H1 (cell line): ENCODE measurements around the gene SP1. TPM values are rescaled to one million over a fixed set of nuclear protein-coding genes. Genes with fewer than 3 reads are reported as not detected.

Source experiments
- CTCF ChIA-PET: fragments of 300-600 bp; sonication (Branson Sonifier 250); formaldehyde crosslinking; loops from one replicate; lab custom pipeline; 2021; ENCODE audit not compliant: partially characterized antibody; lab: Charles Lee
- POLR2A ChIA-PET: fragments of 300-600 bp; sonication (Branson Sonifier 250); formaldehyde crosslinking; loops from one replicate; lab custom pipeline; 2021; ENCODE audit warnings: inconsistent platforms; ENCODE audit not compliant: partially characterized antibody; lab: Charles Lee
- DNase-seq, 2 experiments: peaks; one replicate each; pipeline versions ENCODE4 v3.0.0 to v3.0.0-alpha.2; 2010 to 2022; ENCODE audit warnings: low spot score in 2 of 2, low read depth in 1 of 2, mixed read lengths in 1 of 2
- FAIRE-seq: peaks from 2 replicates; lab custom pipeline; 2011; peaks lifted over from hg19 to GRCh38; lab: Jason Lieb, UNC
- H2AFZ ChIP-seq: 2 replicates; pipeline ENCODE4 v1.8.1; 2012; ENCODE audit warnings: low read length, inconsistent platforms
- H2AK5ac ChIP-seq: 2 replicates; pipeline ENCODE4 v1.6.1; 2013; ENCODE audit warnings: low read depth, low read length
- H2BK120ac ChIP-seq: replicated peaks from 2 replicates; pipeline ENCODE3; 2013; ENCODE audit warnings: low read depth, low read length, inconsistent platforms
- H2BK12ac ChIP-seq: 2 replicates; pipeline ENCODE4 v1.6.1; 2013; ENCODE audit warnings: low read depth, low read length
- H2BK15ac ChIP-seq: 2 replicates; pipeline ENCODE4 v1.6.1; 2013; ENCODE audit warnings: low read length
- H2BK20ac ChIP-seq: 2 replicates; pipeline ENCODE4 v1.6.1; 2013; ENCODE audit warnings: low read length
- H2BK5ac ChIP-seq: 2 replicates; pipeline ENCODE4 v1.6.1; 2013; ENCODE audit warnings: low read depth, low read length
- H3K14ac ChIP-seq: 2 replicates; pipeline ENCODE4 v1.6.1; 2013; ENCODE audit warnings: inconsistent platforms; ENCODE audit not compliant: insufficient read length
- H3K18ac ChIP-seq: 2 replicates; pipeline ENCODE4 v1.6.1; 2013; ENCODE audit warnings: low read length; ENCODE audit errors: extremely low read depth
- H3K23ac ChIP-seq: 2 replicates; pipeline ENCODE4 v1.6.1; 2013; ENCODE audit warnings: inconsistent platforms; ENCODE audit not compliant: insufficient read length
- H3K23me2 ChIP-seq: 2 replicates; pipeline ENCODE4 v1.6.1; 2013; ENCODE audit warnings: low read depth, low read length
- H3K27ac ChIP-seq: 2 replicates; pipeline ENCODE4 v1.6.1; 2011; ENCODE audit warnings: low read depth, low read length, inconsistent platforms
- H3K27me3 ChIP-seq, 4 experiments: replicated peaks in 1 of 4; 1 replicate in 1 of 4; 2 replicates in 3 of 4; pipeline versions ENCODE4 v1.6.1 to v1.8.1; 2011 to 2013; ENCODE audit warnings: low read length in 3 of 4, mild to moderate bottlenecking in 3 of 4, inconsistent platforms in 2 of 4, mixed read lengths in 2 of 4, moderate library complexity in 1 of 4; ENCODE audit not compliant: control insufficient read depth in 3 of 4, insufficient read depth in 3 of 4; ENCODE audit errors: extremely low read depth in 1 of 4
- H3K36me3 ChIP-seq, 4 experiments: 2 replicates each; pipeline versions ENCODE4 v1.6.1 to v1.8.1; 2011 to 2013; ENCODE audit warnings: mild to moderate bottlenecking in 4 of 4, low read length in 3 of 4, moderate library complexity in 2 of 4, control low read depth in 1 of 4, inconsistent platforms in 1 of 4; ENCODE audit not compliant: insufficient read depth in 4 of 4, control insufficient read depth in 2 of 4
- H3K4ac ChIP-seq: replicated peaks from 2 replicates; pipeline ENCODE3; 2013; ENCODE audit warnings: low read length, low read depth, mixed read lengths, inconsistent platforms; ENCODE audit not compliant: insufficient read length
- H3K4me1 ChIP-seq, 4 experiments: replicated peaks in 1 of 4; 1 replicate in 1 of 4; 2 replicates in 3 of 4; pipeline versions ENCODE4 v1.6.1 to v1.8.1; 2011 to 2013; ENCODE audit warnings: low read length in 3 of 4, inconsistent platforms in 2 of 4, mixed read lengths in 1 of 4; ENCODE audit not compliant: insufficient read depth in 4 of 4, control insufficient read depth in 3 of 4
- H3K4me2 ChIP-seq, 2 experiments: 2 replicates each; pipeline versions ENCODE4 v1.6.1 to v1.8.1; 2011 to 2013; ENCODE audit warnings: low read depth in 2 of 2, low read length in 2 of 2, control low read depth in 1 of 2, inconsistent platforms in 1 of 2, mild to moderate bottlenecking in 1 of 2; ENCODE audit not compliant: insufficient read depth in 1 of 2
- H3K4me3 ChIP-seq, 4 experiments: fragments of 200-600, 300-600 bp in 1 of 4; sonication (generic), shearing (Covaris generic), sonication (Bioruptor Twin) in 1 of 4; 2 replicates each; pipeline versions ENCODE4 v1.5.1 to v1.8.1; 2011 to 2016; ENCODE audit warnings: low read length in 4 of 4, low read depth in 3 of 4, control low read depth in 2 of 4, inconsistent platforms in 2 of 4, mild to moderate bottlenecking in 2 of 4, mixed read lengths in 1 of 4, moderate library complexity in 1 of 4; ENCODE audit not compliant: insufficient read depth in 2 of 4; ENCODE audit errors: extremely low read depth in 1 of 4
- H3K56ac ChIP-seq: replicated peaks from 2 replicates; pipeline ENCODE3; 2013; ENCODE audit warnings: low read depth, mild to moderate bottlenecking, mixed read lengths, low read length, inconsistent platforms; ENCODE audit not compliant: insufficient read length
- H3K79me1 ChIP-seq: 2 replicates; pipeline ENCODE4 v1.6.1; 2013; ENCODE audit warnings: low read depth, low read length, control low read depth
- H3K79me2 ChIP-seq, 2 experiments: 2 replicates each; pipeline versions ENCODE4 v1.6.1 to v1.8.1; 2012 to 2013; ENCODE audit warnings: low read length in 2 of 2, mild to moderate bottlenecking in 2 of 2, inconsistent platforms in 1 of 2; ENCODE audit not compliant: insufficient read depth in 2 of 2, control insufficient read depth in 1 of 2
- H3K9ac ChIP-seq, 4 experiments: replicated peaks in 1 of 4; 1 replicate in 1 of 4; 2 replicates in 3 of 4; pipeline versions ENCODE4 v1.6.1 to v1.8.1; 2011 to 2013; ENCODE audit warnings: low read depth in 3 of 4, low read length in 3 of 4, control low read depth in 2 of 4, mild to moderate bottlenecking in 2 of 4, moderate library complexity in 2 of 4, inconsistent platforms in 1 of 4; ENCODE audit errors: extremely low read depth in 1 of 4
- H3K9me3 ChIP-seq, 2 experiments: 2 replicates each; pipeline versions ENCODE4 v1.6.1 to v1.8.1; 2012 to 2013; ENCODE audit warnings: mild to moderate bottlenecking in 2 of 2, moderate library complexity in 2 of 2, control low read depth in 1 of 2, inconsistent platforms in 1 of 2, low read depth in 1 of 2, low read length in 1 of 2, mixed read lengths in 1 of 2; ENCODE audit not compliant: insufficient read depth in 2 of 2
- H4K20me1 ChIP-seq, 2 experiments: replicated peaks in 1 of 2; 2 replicates each; pipeline versions ENCODE3 to v1.8.1; 2011 to 2013; ENCODE audit warnings: inconsistent platforms in 2 of 2, low read length in 2 of 2, mild to moderate bottlenecking in 1 of 2; ENCODE audit not compliant: insufficient read depth in 2 of 2, control insufficient read depth in 1 of 2
- H4K5ac ChIP-seq: 2 replicates; pipeline ENCODE4 v1.6.1; 2013; ENCODE audit warnings: low read length, low read depth, mixed read lengths, inconsistent platforms; ENCODE audit not compliant: insufficient read length
- H4K8ac ChIP-seq: 2 replicates; pipeline ENCODE4 v1.8.0; 2013; ENCODE audit warnings: mild to moderate bottlenecking, moderate library complexity, low read length, inconsistent platforms; ENCODE audit not compliant: insufficient read depth; ENCODE audit errors: extremely low read depth
- H4K91ac ChIP-seq: replicated peaks from 2 replicates; pipeline ENCODE3; 2013; ENCODE audit warnings: low read length, mixed read lengths, inconsistent platforms; ENCODE audit not compliant: insufficient read length
- POLR2A ChIP-seq, 2 experiments: IDR thresholded peaks; 1 replicate in 1 of 2; 2 replicates in 1 of 2; pipeline ENCODE4 v1.6.1; 2011; ENCODE audit warnings: low read depth in 2 of 2, low read length in 2 of 2, mild to moderate bottlenecking in 2 of 2; ENCODE audit errors: control extremely low read depth in 1 of 2
- POLR2AphosphoS5 ChIP-seq: IDR thresholded peaks from 2 replicates; pipeline ENCODE4 v1.6.1; 2011; ENCODE audit warnings: low read depth, low read length
- SP1 ChIP-seq: IDR thresholded peaks from 2 replicates; pipeline ENCODE4 v1.6.1; 2011; ENCODE audit warnings: low read depth, low read length
- WGBS, 2 experiments: shearing (Covaris generic) in 1 of 2; methylation state at CpG; one replicate each; pipeline versions ENCODE4 v1.1.6 to v1.1.7; 2013 to 2015; ENCODE audit warnings: low lambda C conversion rate in 2 of 2, mixed read lengths in 2 of 2, inconsistent platforms in 1 of 2, low coverage in 1 of 2, missing lambda C conversion rate in 1 of 2; ENCODE audit not compliant: insufficient replicate concordance in 2 of 2, insufficient coverage in 1 of 2, insufficient read length in 1 of 2; ENCODE audit errors: extremely low coverage in 1 of 2, missing lambda C conversion rate in 1 of 2; 5-methylcytosine and 5-hydroxymethylcytosine counted together
- polyA plus RNA-seq, 7 experiments: library from polyadenylated mRNA; depleted of rRNA in 3 of 7; stranded (reverse) in 5 of 7; unstranded in 2 of 7; fragments of >200 nt in 5 of 7; fragments of 200-250 nt in 2 of 7; gene quantifications; 1 replicate in 5 of 7; 2 replicates in 1 of 7; 4 replicates in 1 of 7; pipeline versions ENCODE4 v1.2.1 to v1.2.3, GENCODE V29; 2011 to 2013; ENCODE audit warnings: missing spikeins in 2 of 7, mixed read lengths in 2 of 7
- total RNA-seq: library from RNA; stranded (reverse); fragmentation: NEBNext Ultra II Directional; extraction: Animal tissue kit (Norgen Biotek cat#: 25700); gene quantifications from 2 replicates; pipeline ENCODE4 v1.2.1, GENCODE V29; 2021

SP1 gene
- total and polyA plus RNA-seq, 2 of the 8 experiments (the other 6 are each of a cell fraction or from before 2014, with no cell fraction given): 50.7 to 75.2 TPM

- Histone ChIP-seq H4K91ac (no peak overlapping the region), H3K18ac (no peak overlapping the region), H3K9me3 (no peaks in the 10 kb centered on the region), H3K27ac (no peak overlapping the region), H3K4me3 (peak overlapping the region in 2 of 4 experiments; percentile 3 to 99; a peak in 3 of 8 replicates), H4K20me1 (peaks cover 32% of the 10 kb centered on the region in 2 experiments), H3K27me3 (no peaks in the 10 kb centered on the region), H4K5ac (no peak overlapping the region), H3K4me1 (peaks cover 0 to 8% (median 2%) of the 10 kb centered on the region in 4 experiments; a peak in 3 of 7 replicates), H2AK5ac (no peak overlapping the region), H2BK20ac (no peak overlapping the region), H3K79me1 (peaks cover 7% of the 10 kb centered on the region; the same call in 1 of the 2 replicates), H3K23me2 (peaks cover 7% of the 10 kb centered on the region), H2BK120ac (no peak overlapping the region), H3K79me2 (peaks cover 29 to 71% of the 10 kb centered on the region in 2 experiments), H3K9ac (peak overlapping the region in 2 of 4 experiments; percentile 10 to 29; a peak in 2 of 7 replicates), H3K14ac (no peak overlapping the region), H3K4ac (no peak overlapping the region)
- no peak for FAIRE-seq
- DNase-seq: no peak
- 94% methylated on average over 3 of the region's 3 CpGs; no CpG with 5 or more reads in 1 of the 2 experiments for WGBS, 2 experiments
- CTCF ChIA-PET: interaction anchor here (0.8 to 4.0 kb wide), 6 partner anchors 10 to 103 kb away, joined by 3 to 24 read pairs (median 6); no protein-coding TSS in a partner anchor
- TF ChIP-seq POLR2A (IDR thresholded peaks at IDR 0.05; ENCODE audit: control extremely low read depth in 1 of 2, low read depth in 2 of 2, low read length in 2 of 2) (peak in 1 of 2 experiments; percentile 61; a peak in 1 of 3 replicates), POLR2AphosphoS5 (peak; percentile 58; the same call in 1 of the 2 replicates), SP1 (no peak)
- TF ChIP-seq, all 59 proteins: peak for 2
- H3K56ac ChIP-seq: no peak overlapping the region
- peak overlapping the region; percentile 14 to 81; a peak in 1 of 4 replicates for H3K4me2 ChIP-seq
- no peak overlapping the region for H2AFZ ChIP-seq
- peaks cover 49 to 65% (median 56%) of the 10 kb centered on the region in 4 experiments for H3K36me3 ChIP-seq
- POLR2A ChIA-PET: interaction anchor here (0.7 to 57.6 kb wide), 21 partner anchors 7 to 162 kb away, joined by 3 to 3397 read pairs (median 4); partner anchors contain the start of genes MAP3K12, NPFF and TARBP2
- H3K23ac ChIP-seq: no peak overlapping the region
- no peak overlapping the region for H2BK5ac ChIP-seq
- H2BK12ac ChIP-seq: no peak overlapping the region
- H2BK15ac ChIP-seq: no peak overlapping the region
- no peak overlapping the region for H4K8ac ChIP-seq
These were observed 74.7 kb downstream of the SP1 start for GRCh38 chr12:53454707-53455106.
